Astrocyte of the spinal cord (primary cell): Measurements from ENCODE around the gene ETHE1.

Experiments
- DNase-seq: peaks from one replicate; pipeline ENCODE4 v3.0.0; 2011; ENCODE audit warnings: low read depth, low spot score
- H3K4me3 ChIP-seq: 2 replicates; pipeline ENCODE4 v1.5.1; 2011; ENCODE audit warnings: low read depth, mild to moderate bottlenecking, low read length, moderate library complexity
- in situ Hi-C: cut with HindIII; loops from 2 replicates; pipeline ENCODE4 v1.10.0; 2017; ENCODE audit warnings: low sequenced_read_pairs
- TF ChIP-seq, protein P1 (sequence below): IDR thresholded peaks from 2 replicates; pipeline ENCODE4 v1.5.1; 2012; ENCODE audit warnings: low read depth, mild to moderate bottlenecking, low read length, inconsistent platforms

Gene ETHE1

DNA sequence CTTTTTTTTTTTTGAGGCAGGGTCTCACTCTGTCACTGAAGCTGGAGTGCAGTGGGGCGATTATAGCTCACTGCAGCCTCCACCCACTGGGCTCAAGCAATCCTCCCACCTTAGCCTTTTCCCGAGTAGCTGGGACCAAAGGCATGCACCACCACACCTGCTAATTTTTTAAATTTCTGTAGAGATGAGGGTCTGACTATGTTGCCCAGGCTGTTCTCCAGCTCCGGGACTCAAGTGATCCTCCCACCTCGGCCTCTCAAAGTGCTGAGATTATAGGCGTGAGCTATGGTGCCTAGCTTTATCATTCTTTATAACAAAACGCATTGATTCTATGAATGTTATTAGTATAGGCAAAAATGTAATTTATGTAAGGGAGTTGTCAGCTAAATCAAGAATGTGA lies 43.7 kb downstream of the ETHE1 start:
- no peak for DNase-seq
- TF ChIP-seq, protein P1, sequence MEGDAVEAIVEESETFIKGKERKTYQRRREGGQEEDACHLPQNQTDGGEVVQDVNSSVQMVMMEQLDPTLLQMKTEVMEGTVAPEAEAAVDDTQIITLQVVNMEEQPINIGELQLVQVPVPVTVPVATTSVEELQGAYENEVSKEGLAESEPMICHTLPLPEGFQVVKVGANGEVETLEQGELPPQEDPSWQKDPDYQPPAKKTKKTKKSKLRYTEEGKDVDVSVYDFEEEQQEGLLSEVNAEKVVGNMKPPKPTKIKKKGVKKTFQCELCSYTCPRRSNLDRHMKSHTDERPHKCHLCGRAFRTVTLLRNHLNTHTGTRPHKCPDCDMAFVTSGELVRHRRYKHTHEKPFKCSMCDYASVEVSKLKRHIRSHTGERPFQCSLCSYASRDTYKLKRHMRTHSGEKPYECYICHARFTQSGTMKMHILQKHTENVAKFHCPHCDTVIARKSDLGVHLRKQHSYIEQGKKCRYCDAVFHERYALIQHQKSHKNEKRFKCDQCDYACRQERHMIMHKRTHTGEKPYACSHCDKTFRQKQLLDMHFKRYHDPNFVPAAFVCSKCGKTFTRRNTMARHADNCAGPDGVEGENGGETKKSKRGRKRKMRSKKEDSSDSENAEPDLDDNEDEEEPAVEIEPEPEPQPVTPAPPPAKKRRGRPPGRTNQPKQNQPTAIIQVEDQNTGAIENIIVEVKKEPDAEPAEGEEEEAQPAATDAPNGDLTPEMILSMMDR, result no peak
- H3K4me3 ChIP-seq, result no peak overlapping the region
- in situ Hi-C loops, result no loop called here

DNA sequence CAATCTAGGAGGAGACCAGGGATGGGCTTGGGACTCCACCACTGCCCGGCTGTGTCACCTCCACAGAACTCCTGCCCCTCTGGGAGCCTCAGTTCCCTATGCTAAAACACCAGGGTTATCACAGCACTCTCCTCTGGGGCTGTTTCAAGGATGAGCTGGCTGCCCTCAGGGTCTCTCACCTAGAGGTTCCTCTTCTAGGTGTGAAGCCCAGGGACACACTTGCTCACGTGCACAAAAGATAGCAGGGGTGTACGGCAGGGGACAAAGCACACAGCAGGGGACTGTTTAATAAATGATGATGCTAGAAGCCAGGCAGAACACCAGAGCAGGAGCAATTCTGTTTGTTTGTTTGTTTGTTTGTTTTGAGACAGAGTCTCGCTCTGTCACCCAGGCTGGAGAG lies 44.8 kb downstream of the ETHE1 start:
- in situ Hi-C loops, result no loop called here
- TF ChIP-seq, protein P1, result no peak
- DNase-seq, result no peak

DNA sequence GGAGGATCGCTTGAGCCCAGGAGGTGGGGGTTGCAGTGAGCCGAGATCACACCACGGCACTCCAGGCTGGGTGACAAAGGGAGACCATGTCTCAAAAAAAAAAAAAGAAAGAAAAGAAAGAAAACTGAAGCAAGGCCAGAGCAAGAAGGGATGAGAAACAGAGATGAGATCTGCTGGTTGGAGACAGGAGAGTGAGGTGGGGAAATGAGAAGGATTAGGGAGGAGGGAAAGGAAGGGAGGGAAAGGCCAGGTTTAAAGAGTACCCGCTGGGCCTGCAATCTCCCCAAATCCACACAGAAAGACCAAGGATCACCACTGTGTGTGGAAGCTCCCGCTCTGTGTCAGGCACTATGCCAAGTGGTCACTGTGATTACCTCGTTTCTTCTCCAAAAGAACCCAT lies 45.3 kb downstream of the ETHE1 start:
- in situ Hi-C loops, result no loop called here
- DNase-seq, result no peak
- TF ChIP-seq, protein P1, result no peak
- H3K4me3 ChIP-seq, result no peak overlapping the region

More for the DNA sequence above, 44.8 kb downstream of the ETHE1 start:
- H3K4me3 ChIP-seq, result no peak overlapping the region

DNA sequence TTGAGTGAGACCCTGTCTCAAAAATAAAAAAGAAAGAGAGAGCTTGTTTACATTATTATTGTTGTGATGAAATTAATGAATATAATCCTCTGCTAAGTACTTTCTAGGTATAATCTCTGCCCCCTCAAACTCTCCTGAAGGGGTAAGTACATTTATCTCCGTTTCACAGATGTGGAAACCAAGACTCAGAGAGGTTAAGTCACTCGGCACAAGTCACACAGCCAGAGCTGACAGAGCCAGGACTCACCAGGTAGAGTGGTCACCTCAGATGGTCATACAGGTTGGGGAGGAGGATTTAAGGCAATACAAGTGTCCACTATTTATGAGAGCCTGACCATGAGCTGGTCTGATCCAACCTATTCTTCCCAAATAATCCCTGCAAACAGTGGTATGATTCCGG lies 46.4 kb downstream of the ETHE1 start:
- in situ Hi-C loops, result no loop called here
- DNase-seq, result no peak
- TF ChIP-seq, protein P1, result no peak
- no peak overlapping the region for H3K4me3 ChIP-seq

DNA sequence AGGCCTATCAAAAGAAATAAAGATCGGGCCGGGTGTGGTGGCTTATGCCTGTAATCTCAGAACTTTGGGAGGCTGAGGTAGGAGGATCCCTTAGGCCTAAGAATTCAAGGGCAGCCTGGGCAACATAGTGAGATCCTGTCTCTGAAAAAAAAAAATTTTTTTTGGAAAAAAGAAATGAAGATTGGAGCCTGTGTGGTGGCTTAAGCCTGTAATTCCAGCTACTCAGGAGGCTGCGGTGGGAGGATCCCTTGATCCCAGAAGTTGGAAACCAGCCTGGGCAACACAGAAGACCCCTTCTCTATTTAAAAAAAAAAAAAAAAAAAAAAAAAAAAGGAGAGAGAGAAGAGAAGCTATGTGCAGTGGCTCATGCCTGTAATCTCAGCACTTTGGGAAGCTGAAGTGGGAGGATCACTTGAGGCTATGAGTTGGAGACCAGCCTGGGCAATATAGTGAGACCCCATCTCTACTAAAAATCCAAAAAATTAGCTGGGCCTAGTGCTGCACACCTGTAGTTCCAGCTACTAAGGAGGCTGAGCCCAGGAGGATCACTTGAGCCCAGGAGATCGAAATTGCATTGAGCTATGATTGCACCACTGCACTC lies 46.9 kb downstream of the ETHE1 start:
- DNase-seq, result no peak
- in situ Hi-C loops, result no loop called here
- TF ChIP-seq, protein P1, result no peak
- H3K4me3 ChIP-seq, result no peak overlapping the region

DNA sequence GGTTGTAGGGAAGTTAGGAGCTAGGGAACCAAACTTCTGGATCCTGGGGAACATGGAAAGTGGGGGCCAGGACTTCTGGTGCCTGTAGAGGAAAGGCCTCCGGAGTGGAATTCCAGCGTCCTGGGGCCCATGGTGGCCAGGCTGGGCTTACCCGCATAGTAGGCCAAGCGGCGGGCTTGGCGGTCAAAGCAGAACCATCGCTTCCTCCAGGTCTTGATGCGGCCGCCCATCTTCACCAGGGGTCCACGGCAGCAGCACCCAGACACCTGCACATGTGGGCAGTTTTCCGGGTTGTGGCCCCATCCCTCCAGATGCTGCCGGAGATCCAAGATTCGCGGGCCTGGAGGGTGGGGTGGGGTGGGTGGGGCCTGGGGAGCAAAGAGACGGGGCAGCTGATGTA lies 47.8 kb downstream of the ETHE1 start:
- in situ Hi-C loops, result no loop called here
- H3K4me3 ChIP-seq, result no peak overlapping the region
- TF ChIP-seq, protein P1, result no peak
- DNase-seq, result no peak

DNA sequence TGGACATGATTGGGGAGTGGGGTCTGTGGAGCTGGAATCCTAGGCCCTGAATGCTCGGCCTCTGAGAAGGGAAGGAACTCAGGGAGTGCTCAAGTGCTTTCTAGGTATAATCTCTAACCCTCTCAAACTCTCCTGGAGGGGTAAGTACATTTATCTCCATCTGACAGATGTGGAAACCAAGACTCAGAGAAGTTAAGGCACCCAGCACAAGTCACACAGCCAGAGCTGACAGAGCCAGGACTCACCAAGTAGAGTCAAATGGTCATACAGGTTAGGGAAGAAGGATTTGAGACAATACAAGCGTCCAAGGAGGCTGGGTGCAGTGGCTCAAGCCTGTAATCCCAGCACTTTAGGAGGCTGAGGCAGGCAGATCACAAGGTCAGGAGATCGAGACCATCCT lies 48.7 kb downstream of the ETHE1 start:
- in situ Hi-C loops, result no loop called here
- no peak overlapping the region for H3K4me3 ChIP-seq
- TF ChIP-seq, protein P1, result no peak
- DNase-seq, result no peak
